WTC11 (cell line): Measurements from ENCODE around the gene RNF145. TPM values are rescaled to one million over a fixed set of nuclear protein-coding genes. Genes with fewer than 3 reads are reported as not detected.

ENCODE experiments used
- ATAC-seq: fragments of 200-7000 bp; cut with Tn5 transposase; 2 replicates; pipeline ENCODE4 v1.10.0; 2021; ENCODE audit warnings: mild to moderate bottlenecking, moderate library complexity
- CTCF ChIA-PET: fragments of 300-600 bp; sonication (Branson Sonifier 250); formaldehyde crosslinking; loops from one replicate; lab custom pipeline; 2021; ENCODE audit warnings: antibody characterized with exemption; lab: Charles Lee
- POLR2A ChIA-PET: fragments of 350-600 bp; sonication (Branson Sonifier 250); formaldehyde crosslinking; loops from one replicate; lab custom pipeline; 2021; ENCODE audit warnings: antibody characterized with exemption; lab: Charles Lee
- DNase-seq: peaks from one replicate; pipeline ENCODE4 v3.0.0; 2021; ENCODE audit warnings: low spot score
- H3K27ac Mint-ChIP-seq: 2 replicates; pipeline ENCODE4 v1.8.0; 2021; ENCODE audit warnings: mixed read lengths
- H3K27me3 Mint-ChIP-seq: 2 replicates; pipeline ENCODE4 v1.8.0; 2021; ENCODE audit warnings: low read depth, mild to moderate bottlenecking, moderate library complexity, mixed read lengths
- H3K36me3 Mint-ChIP-seq: 2 replicates; pipeline ENCODE4 v1.8.0; 2021; ENCODE audit warnings: mixed read lengths
- H3K4me1 Mint-ChIP-seq: 2 replicates; pipeline ENCODE4 v1.8.0; 2022; ENCODE audit warnings: mixed read lengths
- H3K4me3 Mint-ChIP-seq: 2 replicates; pipeline ENCODE4 v1.8.0; 2021; ENCODE audit warnings: mild to moderate bottlenecking, moderate library complexity, mixed read lengths
- H3K9me3 Mint-ChIP-seq: 2 replicates; pipeline ENCODE4 v1.8.0; 2021; ENCODE audit warnings: mixed read lengths
- ARID4B ChIP-seq: sonication (generic); formaldehyde crosslinking; IDR thresholded peaks from 2 replicates; pipeline ENCODE4 v1.8.0; 2023; ENCODE audit warnings: missing genetic modification reagents, mild to moderate bottlenecking, borderline replicate concordance
- CDX4 ChIP-seq: fragments of 250-450 bp; sonication (Bioruptor Pico); IDR thresholded peaks from 2 replicates; pipeline ENCODE4 v1.9.0; 2021; ENCODE audit warnings: moderate library complexity, mild to moderate bottlenecking, inconsistent platforms, borderline replicate concordance
- EMX1 ChIP-seq: fragments of 250-450 bp; sonication (Bioruptor Pico); IDR thresholded peaks from 2 replicates; pipeline ENCODE4 v1.8.0; 2021; ENCODE audit warnings: mild to moderate bottlenecking
- ERG ChIP-seq: fragments of 250-450 bp; sonication (Bioruptor Pico); IDR thresholded peaks from 2 replicates; pipeline ENCODE4 v1.8.0; 2021; ENCODE audit warnings: mild to moderate bottlenecking
- GABPB1 ChIP-seq: sonication (generic); formaldehyde crosslinking; IDR thresholded peaks from 2 replicates; pipeline ENCODE4 v1.8.1; 2023; ENCODE audit warnings: mild to moderate bottlenecking, missing genetic modification reagents
- GRHL2 ChIP-seq: fragments of 250-450 bp; sonication (Bioruptor Pico); IDR thresholded peaks from 2 replicates; pipeline ENCODE4 v1.8.0; 2022; ENCODE audit warnings: mild to moderate bottlenecking, moderate library complexity; ENCODE audit not compliant: insufficient replicate concordance, severe bottlenecking
- GTF2I ChIP-seq: fragments of 250-450 bp; sonication (Bioruptor Pico); conservative IDR thresholded peaks from 2 replicates; pipeline ENCODE4 v1.4.0; 2021; ENCODE audit warnings: mild to moderate bottlenecking
- MXD4 ChIP-seq: fragments of 250-450 bp; sonication (Bioruptor Pico); IDR thresholded peaks from 2 replicates; pipeline ENCODE4 v1.8.0; 2021; ENCODE audit warnings: mild to moderate bottlenecking, moderate library complexity, borderline replicate concordance
- NR3C1 ChIP-seq: sonication (generic); formaldehyde crosslinking; conservative IDR thresholded peaks from 2 replicates; pipeline ENCODE4 v1.8.1; 2023; ENCODE audit warnings: low read depth, mild to moderate bottlenecking, missing genetic modification reagents
- PRDM15 ChIP-seq: sonication (generic); formaldehyde crosslinking; IDR thresholded peaks from 2 replicates; pipeline ENCODE4 v1.8.0; 2022; ENCODE audit warnings: missing genetic modification reagents
- PRRX2 ChIP-seq: fragments of 250-450 bp; sonication (Bioruptor Pico); IDR thresholded peaks from 2 replicates; pipeline ENCODE4 v1.8.0; 2021; ENCODE audit warnings: mild to moderate bottlenecking
- SOX15 ChIP-seq: fragments of 250-450 bp; sonication (Bioruptor Pico); IDR thresholded peaks from 2 replicates; pipeline ENCODE4 v1.9.0; 2021; ENCODE audit warnings: mild to moderate bottlenecking
- SP1 ChIP-seq: sonication (generic); formaldehyde crosslinking; conservative IDR thresholded peaks from 2 replicates; pipeline ENCODE4 v1.8.1; 2022; ENCODE audit warnings: missing genetic modification reagents
- ZNF138 ChIP-seq: sonication (generic); formaldehyde crosslinking; conservative IDR thresholded peaks from 2 replicates; pipeline ENCODE4 v1.8.1; 2022; ENCODE audit warnings: mild to moderate bottlenecking, moderate library complexity, missing genetic modification reagents
- ZNF281 ChIP-seq: sonication (generic); formaldehyde crosslinking; IDR thresholded peaks from 2 replicates; pipeline ENCODE4 v1.8.0; 2023; ENCODE audit warnings: mild to moderate bottlenecking, missing genetic modification reagents
- ZNF317 ChIP-seq: sonication (generic); formaldehyde crosslinking; IDR thresholded peaks from 2 replicates; pipeline ENCODE4 v1.8.1; 2023; ENCODE audit warnings: low read depth, mild to moderate bottlenecking, moderate library complexity, missing genetic modification reagents, borderline replicate concordance
- ZNF423 ChIP-seq: fragments of 250-450 bp; sonication (Bioruptor Pico); IDR thresholded peaks from 2 replicates; pipeline ENCODE4 v2.1.2; 2022; ENCODE audit warnings: mild to moderate bottlenecking, moderate library complexity
- ZNF512 ChIP-seq: sonication (generic); formaldehyde crosslinking; IDR thresholded peaks from 2 replicates; pipeline ENCODE4 v1.8.1; 2022; ENCODE audit warnings: missing genetic modification reagents, borderline replicate concordance
- ZNF671 ChIP-seq: fragments of 250-450 bp; sonication (Bioruptor Pico); IDR thresholded peaks from 2 replicates; pipeline ENCODE4 v1.8.0; 2021; ENCODE audit warnings: mild to moderate bottlenecking
- ZSCAN18 ChIP-seq: fragments of 250-450 bp; sonication (Bioruptor Pico); IDR thresholded peaks from 2 replicates; pipeline ENCODE4 v2.1.2; 2022; ENCODE audit warnings: mild to moderate bottlenecking, moderate library complexity
- total RNA-seq: library from RNA; stranded (reverse); gene quantifications from 3 replicates; pipeline ENCODE4 v1.2.3, GENCODE V29; 2021

The RNF145 gene
- total RNA-seq, 1 experiment from 2014 or later: 76.8 TPM

- TF ChIP-seq ARID4B (CRISPR knock-in tag) (no peak), NR3C1 (CRISPR knock-in tag) (no peak), ZNF281 (CRISPR knock-in tag) (no peak), GABPB1 (no peak), MXD4 (no peak), PRRX2 (CRISPR knock-in tag) (no peak), PRDM15 (CRISPR knock-in tag) (no peak), ZNF512 (CRISPR knock-in tag) (no peak), CDX4 (CRISPR knock-in tag) (no peak), ZNF671 (CRISPR knock-in tag) (no peak), GTF2I (CRISPR knock-in tag) (no peak), ZSCAN18 (CRISPR knock-in tag) (no peak), ZNF317 (CRISPR knock-in tag) (no peak), ERG (CRISPR knock-in tag) (no peak), SP1 (no peak), ZNF138 (CRISPR knock-in tag) (no peak), GRHL2 (CRISPR knock-in tag) (no peak), EMX1 (CRISPR knock-in tag) (no peak), SOX15 (CRISPR knock-in tag) (no peak), ZNF423 (CRISPR knock-in tag) (no peak)
These were observed 34.8 kb upstream of the RNF145 start for GRCh38 chr5:159244163-159244562.

More at GRCh38 chr5:159244163-159244562, 34.8 kb upstream of the RNF145 start:
- ChIA-PET POLR2A (no interaction called here), CTCF (no interaction called here)
- ATAC-seq: no peak
- no peak overlapping the region for H3K27ac Mint-ChIP-seq
- H3K4me1 Mint-ChIP-seq: no peaks in the 10 kb centered on the region
- no peak for DNase-seq
- H3K9me3 Mint-ChIP-seq: no peaks in the 10 kb centered on the region
- H3K4me3 Mint-ChIP-seq: no peak overlapping the region
- H3K27me3 Mint-ChIP-seq: peaks cover 55% of the 10 kb centered on the region
- no peaks in the 10 kb centered on the region for H3K36me3 Mint-ChIP-seq
